WTC11 (cell line): ENCODE results near the gene GPR132. TPM values are rescaled to one million over a fixed set of nuclear protein-coding genes. Genes with fewer than 3 reads are reported as not detected.

Experiments
- ATAC-seq: fragments of 200-7000 bp; cut with Tn5 transposase; 2 replicates; pipeline ENCODE4 v1.10.0; 2021; ENCODE audit warnings: mild to moderate bottlenecking, moderate library complexity
- CTCF ChIA-PET: fragments of 300-600 bp; sonication (Branson Sonifier 250); formaldehyde crosslinking; loops from one replicate; lab custom pipeline; 2021; ENCODE audit warnings: antibody characterized with exemption; lab: Charles Lee
- POLR2A ChIA-PET: fragments of 350-600 bp; sonication (Branson Sonifier 250); formaldehyde crosslinking; loops from one replicate; lab custom pipeline; 2021; ENCODE audit warnings: antibody characterized with exemption; lab: Charles Lee
- DNase-seq: peaks from one replicate; pipeline ENCODE4 v3.0.0; 2021; ENCODE audit warnings: low spot score
- H3K27ac Mint-ChIP-seq: 2 replicates; pipeline ENCODE4 v1.8.0; 2021; ENCODE audit warnings: mixed read lengths
- H3K27me3 Mint-ChIP-seq: 2 replicates; pipeline ENCODE4 v1.8.0; 2021; ENCODE audit warnings: low read depth, mild to moderate bottlenecking, moderate library complexity, mixed read lengths
- H3K36me3 Mint-ChIP-seq: 2 replicates; pipeline ENCODE4 v1.8.0; 2021; ENCODE audit warnings: mixed read lengths
- H3K4me1 Mint-ChIP-seq: 2 replicates; pipeline ENCODE4 v1.8.0; 2022; ENCODE audit warnings: mixed read lengths
- H3K4me3 Mint-ChIP-seq: 2 replicates; pipeline ENCODE4 v1.8.0; 2021; ENCODE audit warnings: mild to moderate bottlenecking, moderate library complexity, mixed read lengths
- H3K9me3 Mint-ChIP-seq: 2 replicates; pipeline ENCODE4 v1.8.0; 2021; ENCODE audit warnings: mixed read lengths
- ATF6 ChIP-seq: sonication (generic); formaldehyde crosslinking; IDR thresholded peaks from 2 replicates; pipeline ENCODE4 v1.8.1; 2023; ENCODE audit warnings: mild to moderate bottlenecking, missing genetic modification reagents
- CREM ChIP-seq: sonication (generic); formaldehyde crosslinking; IDR thresholded peaks from 2 replicates; pipeline ENCODE4 v1.8.1; 2022; ENCODE audit warnings: mild to moderate bottlenecking, missing genetic modification reagents, moderate library complexity
- IRF1 ChIP-seq: sonication (generic); formaldehyde crosslinking; IDR thresholded peaks from 2 replicates; pipeline ENCODE4 v1.8.0; 2023; ENCODE audit warnings: missing genetic modification reagents
- NR3C1 ChIP-seq: sonication (generic); formaldehyde crosslinking; conservative IDR thresholded peaks from 2 replicates; pipeline ENCODE4 v1.8.1; 2023; ENCODE audit warnings: low read depth, mild to moderate bottlenecking, missing genetic modification reagents
- SP1 ChIP-seq: sonication (generic); formaldehyde crosslinking; conservative IDR thresholded peaks from 2 replicates; pipeline ENCODE4 v1.8.1; 2022; ENCODE audit warnings: missing genetic modification reagents
- ZMAT4 ChIP-seq: fragments of 250-450 bp; sonication (Bioruptor Pico); IDR thresholded peaks from 2 replicates; pipeline ENCODE4 v1.9.0; 2021; ENCODE audit warnings: mild to moderate bottlenecking
- ZNF281 ChIP-seq: sonication (generic); formaldehyde crosslinking; IDR thresholded peaks from 2 replicates; pipeline ENCODE4 v1.8.0; 2023; ENCODE audit warnings: mild to moderate bottlenecking, missing genetic modification reagents
- ZNF317 ChIP-seq: sonication (generic); formaldehyde crosslinking; IDR thresholded peaks from 2 replicates; pipeline ENCODE4 v1.8.1; 2023; ENCODE audit warnings: low read depth, mild to moderate bottlenecking, moderate library complexity, missing genetic modification reagents, borderline replicate concordance
- ZNF512 ChIP-seq: sonication (generic); formaldehyde crosslinking; IDR thresholded peaks from 2 replicates; pipeline ENCODE4 v1.8.1; 2022; ENCODE audit warnings: missing genetic modification reagents, borderline replicate concordance
- total RNA-seq: library from RNA; stranded (reverse); gene quantifications from 3 replicates; pipeline ENCODE4 v1.2.3, GENCODE V29; 2021
- TF ChIP-seq, protein P1 (sequence below): sonication (generic); formaldehyde crosslinking; IDR thresholded peaks from 2 replicates; pipeline ENCODE4 v1.8.1; 2022; ENCODE audit warnings: mild to moderate bottlenecking, moderate library complexity, missing genetic modification reagents
- TF ChIP-seq, protein P2 (sequence below): fragments of 250-450 bp; sonication (Bioruptor Pico); IDR thresholded peaks from 2 replicates; pipeline ENCODE4 v1.9.0; 2021; ENCODE audit warnings: mild to moderate bottlenecking, borderline replicate concordance

Gene GPR132
- total RNA-seq, 1 experiment from 2014 or later: 0.13 TPM

- TF ChIP-seq IRF1 (CRISPR knock-in tag): no peak
These were observed 23.8 kb upstream of the GPR132 start (continued) for GRCh38 chr14:105088812-105089745.

DNA sequence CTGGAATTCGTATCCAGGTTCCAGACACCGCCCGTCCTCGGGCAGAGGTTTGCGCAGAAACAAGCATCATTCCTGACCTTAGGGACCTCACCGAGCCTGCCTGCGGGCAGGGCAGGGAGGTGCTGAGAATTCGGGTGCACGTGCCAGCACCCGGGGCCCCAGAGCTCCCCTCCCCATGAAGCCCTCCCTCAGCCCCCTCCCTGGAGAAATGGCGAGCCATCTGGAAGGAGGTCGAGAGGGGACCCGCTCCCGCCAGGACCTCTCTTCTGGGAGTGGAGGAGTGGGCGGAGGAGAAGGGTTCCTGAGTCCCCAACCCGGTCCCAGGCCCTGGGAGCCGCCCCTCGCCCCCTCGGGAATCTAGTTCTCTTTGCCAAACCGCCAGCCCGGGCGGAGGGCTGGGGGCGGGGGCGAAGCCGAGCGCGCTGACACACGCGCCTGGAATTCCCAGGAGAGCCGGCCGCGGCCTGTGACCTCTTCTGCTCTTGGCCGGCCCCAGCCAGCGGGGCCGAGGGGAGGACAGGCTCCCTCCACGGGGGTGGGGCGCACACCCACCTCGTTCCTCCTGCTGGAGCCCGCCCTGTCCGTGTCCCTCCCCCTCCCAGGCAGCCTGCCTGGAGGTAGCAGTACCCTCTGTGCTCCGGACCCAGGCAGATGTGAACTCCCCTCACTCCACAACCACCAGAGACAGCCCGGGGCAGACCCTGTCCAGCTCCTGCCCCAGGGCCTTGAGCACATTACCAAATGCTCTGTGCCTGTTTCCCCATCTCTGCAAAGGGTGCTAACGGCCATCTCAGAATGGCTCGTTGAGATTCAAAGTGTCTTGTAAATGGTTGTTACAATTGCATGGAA lies 23.0 kb upstream of the GPR132 start:
- peak; percentile 66 for DNase-seq
- Mint-ChIP-seq H3K27me3 (peaks cover 66% of the 10 kb centered on the region), H3K4me1 (peaks cover 14% of the 10 kb centered on the region), H3K4me3 (peak overlapping the region; percentile 71), H3K9me3 (no peaks in the 10 kb centered on the region), H3K36me3 (no peaks in the 10 kb centered on the region), H3K27ac (no peak overlapping the region)
- ATAC-seq: peak; percentile 2
- TF ChIP-seq CREM (CRISPR knock-in tag): no peak
- TF ChIP-seq SP1: 0 out of 2 replicates have a peak, but pooled peaks have one; percentile 10
- ChIA-PET CTCF (interaction anchor here (0.6 to 3.5 kb wide), 9 partner anchors 13 to 100 kb away, joined by 3 to 17 read pairs (median 5); partner anchors contain the start of genes GPR132, JAG2 and NUDT14), POLR2A (no interaction called here)

DNA sequence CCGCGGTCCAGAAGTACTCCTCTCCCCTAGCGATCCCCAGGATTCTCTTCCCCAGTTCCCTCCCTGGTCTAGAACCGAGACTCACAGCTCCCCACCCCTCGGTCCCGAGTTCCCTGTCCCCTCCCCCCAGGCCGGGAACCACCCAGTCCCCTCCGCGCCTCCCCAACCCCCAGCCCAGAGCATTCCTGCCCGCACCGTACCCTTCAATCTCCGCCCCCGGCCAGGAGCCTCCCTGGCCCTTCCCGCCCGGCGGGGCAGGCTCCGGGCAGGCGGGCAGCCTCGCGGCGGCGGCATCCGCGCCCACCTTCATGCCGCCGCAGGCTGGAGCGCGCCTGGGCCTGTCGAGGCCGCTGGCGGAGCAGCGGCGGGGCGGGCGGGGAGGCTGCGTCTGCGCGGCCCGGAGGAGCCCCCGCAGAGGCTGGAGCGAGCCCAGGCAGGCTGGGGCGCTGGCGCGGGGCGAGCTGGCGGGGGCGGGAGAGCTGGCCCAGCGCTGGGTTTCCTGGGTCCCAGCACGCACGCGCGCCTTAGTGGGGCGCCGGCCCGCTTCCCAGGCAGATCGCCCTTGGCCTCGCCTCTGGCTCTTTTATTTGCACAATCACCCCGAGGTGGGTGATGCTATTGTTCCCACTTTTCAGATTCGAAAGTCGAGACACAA lies 22.2 kb upstream of the GPR132 start:
- Mint-ChIP-seq H3K4me1 (peaks cover 14% of the 10 kb centered on the region), H3K4me3 (peak overlapping the region; percentile 71), H3K9me3 (no peaks in the 10 kb centered on the region), H3K27ac (no peak overlapping the region), H3K27me3 (peaks cover 60% of the 10 kb centered on the region), H3K36me3 (no peaks in the 10 kb centered on the region)
- ChIA-PET POLR2A (interaction anchor here (1.0 to 1.2 kb wide), 2 partner anchors 95 to 97 kb away, joined by 3 to 4 read pairs; no protein-coding TSS in a partner anchor), CTCF (interaction anchor here (1.0 to 3.5 kb wide), 22 partner anchors 13 to 386 kb away, joined by 3 to 28 read pairs (median 4); partner anchors contain the start of genes GPR132, JAG2 and NUDT14)
- ATAC-seq: peak; percentile 14
- no peak for DNase-seq
- TF ChIP-seq, protein P1, sequence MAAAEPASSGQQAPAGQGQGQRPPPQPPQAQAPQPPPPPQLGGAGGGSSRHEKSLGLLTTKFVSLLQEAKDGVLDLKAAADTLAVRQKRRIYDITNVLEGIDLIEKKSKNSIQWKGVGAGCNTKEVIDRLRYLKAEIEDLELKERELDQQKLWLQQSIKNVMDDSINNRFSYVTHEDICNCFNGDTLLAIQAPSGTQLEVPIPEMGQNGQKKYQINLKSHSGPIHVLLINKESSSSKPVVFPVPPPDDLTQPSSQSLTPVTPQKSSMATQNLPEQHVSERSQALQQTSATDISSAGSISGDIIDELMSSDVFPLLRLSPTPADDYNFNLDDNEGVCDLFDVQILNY (CRISPR knock-in tag): peak; percentile 68; the same call in 1 of the 2 replicates
- TF ChIP-seq SP1 (0 out of 2 replicates have a peak, but pooled peaks have one; percentile 25), ZMAT4 (no peak), ZNF317 (CRISPR knock-in tag) (no peak), NR3C1 (CRISPR knock-in tag) (0 out of 2 replicates have a peak, but pooled peaks have one; percentile 40), ATF6 (CRISPR knock-in tag) (no peak), ZNF512 (CRISPR knock-in tag) (no peak), ZNF281 (CRISPR knock-in tag) (no peak)
- TF ChIP-seq, protein P2, sequence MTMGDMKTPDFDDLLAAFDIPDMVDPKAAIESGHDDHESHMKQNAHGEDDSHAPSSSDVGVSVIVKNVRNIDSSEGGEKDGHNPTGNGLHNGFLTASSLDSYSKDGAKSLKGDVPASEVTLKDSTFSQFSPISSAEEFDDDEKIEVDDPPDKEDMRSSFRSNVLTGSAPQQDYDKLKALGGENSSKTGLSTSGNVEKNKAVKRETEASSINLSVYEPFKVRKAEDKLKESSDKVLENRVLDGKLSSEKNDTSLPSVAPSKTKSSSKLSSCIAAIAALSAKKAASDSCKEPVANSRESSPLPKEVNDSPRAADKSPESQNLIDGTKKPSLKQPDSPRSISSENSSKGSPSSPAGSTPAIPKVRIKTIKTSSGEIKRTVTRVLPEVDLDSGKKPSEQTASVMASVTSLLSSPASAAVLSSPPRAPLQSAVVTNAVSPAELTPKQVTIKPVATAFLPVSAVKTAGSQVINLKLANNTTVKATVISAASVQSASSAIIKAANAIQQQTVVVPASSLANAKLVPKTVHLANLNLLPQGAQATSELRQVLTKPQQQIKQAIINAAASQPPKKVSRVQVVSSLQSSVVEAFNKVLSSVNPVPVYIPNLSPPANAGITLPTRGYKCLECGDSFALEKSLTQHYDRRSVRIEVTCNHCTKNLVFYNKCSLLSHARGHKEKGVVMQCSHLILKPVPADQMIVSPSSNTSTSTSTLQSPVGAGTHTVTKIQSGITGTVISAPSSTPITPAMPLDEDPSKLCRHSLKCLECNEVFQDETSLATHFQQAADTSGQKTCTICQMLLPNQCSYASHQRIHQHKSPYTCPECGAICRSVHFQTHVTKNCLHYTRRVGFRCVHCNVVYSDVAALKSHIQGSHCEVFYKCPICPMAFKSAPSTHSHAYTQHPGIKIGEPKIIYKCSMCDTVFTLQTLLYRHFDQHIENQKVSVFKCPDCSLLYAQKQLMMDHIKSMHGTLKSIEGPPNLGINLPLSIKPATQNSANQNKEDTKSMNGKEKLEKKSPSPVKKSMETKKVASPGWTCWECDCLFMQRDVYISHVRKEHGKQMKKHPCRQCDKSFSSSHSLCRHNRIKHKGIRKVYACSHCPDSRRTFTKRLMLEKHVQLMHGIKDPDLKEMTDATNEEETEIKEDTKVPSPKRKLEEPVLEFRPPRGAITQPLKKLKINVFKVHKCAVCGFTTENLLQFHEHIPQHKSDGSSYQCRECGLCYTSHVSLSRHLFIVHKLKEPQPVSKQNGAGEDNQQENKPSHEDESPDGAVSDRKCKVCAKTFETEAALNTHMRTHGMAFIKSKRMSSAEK (CRISPR knock-in tag): no peak
